Large intestine (tissue), 3 donors: ENCODE results near the gene HS6ST1. TPM values are rescaled to one million over a fixed set of nuclear protein-coding genes. Genes with fewer than 3 reads are reported as not detected.

Source experiments
- DNase-seq, 2 donors: peaks; one replicate each; pipeline versions ENCODE4 v3.0.0 to v3.0.0-alpha.2; 2013
- H3K27ac ChIP-seq: one replicate; pipeline ENCODE4 v1.5.1; 2013; ENCODE audit warnings: low read length
- H3K27me3 ChIP-seq: 2 replicates; pipeline ENCODE4 v1.6.1; 2013; ENCODE audit warnings: low read length; ENCODE audit not compliant: control insufficient read depth, insufficient read depth
- H3K36me3 ChIP-seq: 2 replicates; pipeline ENCODE4 v1.6.1; 2013; ENCODE audit warnings: low read length; ENCODE audit not compliant: control insufficient read depth, insufficient read depth
- H3K4me1 ChIP-seq: one replicate; pipeline ENCODE4 v1.6.1; 2013; ENCODE audit warnings: low read length; ENCODE audit not compliant: control insufficient read depth, insufficient read depth
- H3K4me3 ChIP-seq: one replicate; pipeline ENCODE4 v1.5.1; 2013; ENCODE audit warnings: low read length
- H3K9me3 ChIP-seq: one replicate; pipeline ENCODE4 v1.6.1; 2013; ENCODE audit warnings: mild to moderate bottlenecking, low read depth, low read length, moderate library complexity; ENCODE audit not compliant: control insufficient read depth
- WGBS: methylation state at CpG from one replicate; pipeline ENCODE4 v1.1.5; 2013; ENCODE audit warnings: low lambda C conversion rate; ENCODE audit not compliant: insufficient coverage; 5-methylcytosine and 5-hydroxymethylcytosine counted together
- polyA plus RNA-seq: library from polyadenylated mRNA; unstranded; fragments of 120-200 nt; gene quantifications from one replicate; pipeline ENCODE4 v1.2.1, GENCODE V29; 2013

The HS6ST1 gene
- polyA plus RNA-seq, 1 donor = 22.4 TPM

- H3K9me3 ChIP-seq = peaks cover 4% of the 10 kb centered on the region
- DNase-seq = no peak
- WGBS = 93% methylated on average over 3 of the region's 6 CpGs
Measured at GRCh38 chr2:128329607-128330006, 10.9 kb upstream of the HS6ST1 start.

GRCh38 chr2:128327180-128327964, 8.7 kb upstream of the HS6ST1 start:
- Histone ChIP-seq H3K36me3 (no peaks in the 10 kb centered on the region), H3K9me3 (peaks cover 1% of the 10 kb centered on the region), H3K4me1 (no peaks in the 10 kb centered on the region), H3K27me3 (no peaks in the 10 kb centered on the region), H3K27ac (no peak overlapping the region), H3K4me3 (no peak overlapping the region)
- DNase-seq = no peak
- WGBS = no CpG with 5 or more reads among the region's 11 CpGs

More at GRCh38 chr2:128329607-128330006, 10.9 kb upstream of the HS6ST1 start:
- no peaks in the 10 kb centered on the region for H3K27me3 ChIP-seq
- H3K4me1 ChIP-seq = no peaks in the 10 kb centered on the region
- no peaks in the 10 kb centered on the region for H3K36me3 ChIP-seq
- no peak overlapping the region for H3K4me3 ChIP-seq
- H3K27ac ChIP-seq = no peak overlapping the region

GRCh38 chr2:128326346-128326745, 7.7 kb upstream of the HS6ST1 start:
- no CpG with 5 or more reads among the region's 4 CpGs for WGBS
- Histone ChIP-seq H3K27ac (no peak overlapping the region), H3K9me3 (no peaks in the 10 kb centered on the region), H3K4me1 (peaks cover 3% of the 10 kb centered on the region), H3K27me3 (no peaks in the 10 kb centered on the region), H3K4me3 (no peak overlapping the region), H3K36me3 (no peaks in the 10 kb centered on the region)
- no peak for DNase-seq

GRCh38 chr2:128325611-128326181, 7.0 kb upstream of the HS6ST1 start:
- H3K27me3 ChIP-seq = no peaks in the 10 kb centered on the region
- H3K4me1 ChIP-seq = peaks cover 5% of the 10 kb centered on the region
- no peak overlapping the region for H3K27ac ChIP-seq
- no peak for DNase-seq
- WGBS = 100% methylated on average over 1 of the region's 13 CpGs
- H3K9me3 ChIP-seq = no peaks in the 10 kb centered on the region
- H3K36me3 ChIP-seq = no peaks in the 10 kb centered on the region
- H3K4me3 ChIP-seq = no peak overlapping the region

GRCh38 chr2:128324897-128325410, 6.3 kb upstream of the HS6ST1 start:
- H3K27ac ChIP-seq = no peak overlapping the region
- no peaks in the 10 kb centered on the region for H3K36me3 ChIP-seq
- H3K4me3 ChIP-seq = no peak overlapping the region
- H3K27me3 ChIP-seq = no peaks in the 10 kb centered on the region
- no peak for DNase-seq
- peaks cover 5% of the 10 kb centered on the region for H3K4me1 ChIP-seq
- H3K9me3 ChIP-seq = no peaks in the 10 kb centered on the region
- WGBS = 100% methylated on average over 3 of the region's 13 CpGs

GRCh38 chr2:128324008-128324896, 5.6 kb upstream of the HS6ST1 start:
- no peak for DNase-seq
- Histone ChIP-seq H3K4me3 (no peak overlapping the region), H3K27me3 (peaks cover under 1% of the 10 kb centered on the region), H3K36me3 (no peaks in the 10 kb centered on the region), H3K9me3 (no peaks in the 10 kb centered on the region), H3K27ac (no peak overlapping the region), H3K4me1 (peaks cover 7% of the 10 kb centered on the region)
- no CpG with 5 or more reads among the region's 11 CpGs for WGBS

GRCh38 chr2:128323555-128323931, 4.9 kb upstream of the HS6ST1 start:
- Histone ChIP-seq H3K36me3 (no peaks in the 10 kb centered on the region), H3K27me3 (peaks cover 3% of the 10 kb centered on the region), H3K4me3 (no peak overlapping the region), H3K27ac (no peak overlapping the region), H3K9me3 (no peaks in the 10 kb centered on the region), H3K4me1 (peaks cover 10% of the 10 kb centered on the region)
- no peak for DNase-seq
- no CpG with 5 or more reads among the region's 8 CpGs for WGBS

- Histone ChIP-seq H3K27me3 (peaks cover 3% of the 10 kb centered on the region), H3K4me1 (peaks cover 10% of the 10 kb centered on the region), H3K9me3 (no peaks in the 10 kb centered on the region), H3K36me3 (no peaks in the 10 kb centered on the region), H3K27ac (no peak overlapping the region), H3K4me3 (no peak overlapping the region)
- no peak for DNase-seq
- WGBS = no CpG with 5 or more reads among the region's 29 CpGs
Measured at GRCh38 chr2:128322715-128323554, 4.3 kb upstream of the HS6ST1 start.

- DNase-seq = peak; percentile 66 to 82
- Histone ChIP-seq H3K4me1 (peaks cover 10% of the 10 kb centered on the region), H3K36me3 (no peaks in the 10 kb centered on the region), H3K27ac (no peak overlapping the region), H3K27me3 (peaks cover 3% of the 10 kb centered on the region), H3K4me3 (peak overlapping the region; percentile 47), H3K9me3 (no peaks in the 10 kb centered on the region)
- WGBS = no CpG with 5 or more reads among the region's 91 CpGs
Measured at GRCh38 chr2:128321784-128322714, 3.4 kb upstream of the HS6ST1 start.
